Gastroesophageal sphincter (tissue), 4 donors: ENCODE data around the gene SPATA20. TPM values are rescaled to one million over a fixed set of nuclear protein-coding genes. Genes with fewer than 3 reads are reported as not detected.

Source experiments
- ATAC-seq: fragments of 150-250 bp; one replicate; pipeline ENCODE4 v1.9.1; 2016; ENCODE audit warnings: mild to moderate bottlenecking, moderate library complexity
- H3K27ac ChIP-seq, 4 donors: fragments of 200-600 bp; sonication (generic) in 3 of 4; 1 replicate in 3 of 4; 2 replicates in 1 of 4; pipeline ENCODE4 v1.5.1; 2016 to 2019
- H3K27me3 ChIP-seq: fragments of 200-600 bp; sonication (generic); one replicate; pipeline ENCODE4 v1.5.1; 2019
- H3K36me3 ChIP-seq, 2 donors: fragments of 200-600 bp; sonication (generic); one replicate each; pipeline ENCODE4 v1.5.1; 2019; ENCODE audit warnings: control low read depth in 1 of 2
- H3K4me1 ChIP-seq, 3 donors: fragments of 200-600 bp; sonication (generic); 1 replicate in 2 of 3; 2 replicates in 1 of 3; pipeline ENCODE4 v1.5.1; 2016 to 2019; ENCODE audit warnings: control low read depth in 2 of 3
- H3K4me3 ChIP-seq, 2 donors: fragments of 200-600 bp; sonication (generic); one replicate each; pipeline ENCODE4 v1.5.1; 2019; ENCODE audit warnings: mild to moderate bottlenecking in 1 of 2, moderate library complexity in 1 of 2
- H3K9me3 ChIP-seq, 3 donors: fragments of 200-600 bp; sonication (generic); one replicate each; pipeline ENCODE4 v1.5.1; 2017 to 2019; ENCODE audit warnings: control low read depth in 2 of 3
- EP300 ChIP-seq: sonication (generic); formaldehyde crosslinking; IDR thresholded peaks from one replicate; pipeline ENCODE4 v1.6.1; 2017; ENCODE audit warnings: antibody characterized with exemption, mild to moderate bottlenecking
- POLR2A ChIP-seq, 2 donors: fragments of 450-650 bp; IDR thresholded peaks; one replicate each; pipeline ENCODE4 v1.6.1; 2017; ENCODE audit warnings: antibody characterized with exemption in 2 of 2, mild to moderate bottlenecking in 2 of 2, moderate library complexity in 1 of 2
- POLR2AphosphoS5 ChIP-seq: sonication (generic); formaldehyde crosslinking; IDR thresholded peaks from one replicate; pipeline ENCODE4 v1.6.1; 2017; ENCODE audit warnings: antibody characterized with exemption
- WGBS, 2 donors: methylation state at CpG; one replicate each; pipeline ENCODE4 v1.1.5; 2018; ENCODE audit warnings: low coverage in 1 of 2; 5-methylcytosine and 5-hydroxymethylcytosine counted together
- total RNA-seq, 4 donors: library from RNA; depleted of rRNA; stranded (reverse); fragments of >200 nt; gene quantifications; one replicate each; pipeline ENCODE4 v1.1.0, GENCODE V29; 2016
- TF ChIP-seq, protein P1 (sequence below), 4 experiments: fragments of 200-600 bp in 2 of 4; fragments of 450-650 bp in 2 of 4; sonication (generic) in 1 of 4; IDR thresholded peaks; one replicate each; pipeline ENCODE4 v1.5.1; 2017 to 2019; ENCODE audit warnings: antibody characterized with exemption in 4 of 4, mild to moderate bottlenecking in 2 of 4, moderate library complexity in 2 of 4

Gene SPATA20
- total RNA-seq, result 10 to 100 TPM; 45.0 to 75.3 (median 59.8) TPM

DNA sequence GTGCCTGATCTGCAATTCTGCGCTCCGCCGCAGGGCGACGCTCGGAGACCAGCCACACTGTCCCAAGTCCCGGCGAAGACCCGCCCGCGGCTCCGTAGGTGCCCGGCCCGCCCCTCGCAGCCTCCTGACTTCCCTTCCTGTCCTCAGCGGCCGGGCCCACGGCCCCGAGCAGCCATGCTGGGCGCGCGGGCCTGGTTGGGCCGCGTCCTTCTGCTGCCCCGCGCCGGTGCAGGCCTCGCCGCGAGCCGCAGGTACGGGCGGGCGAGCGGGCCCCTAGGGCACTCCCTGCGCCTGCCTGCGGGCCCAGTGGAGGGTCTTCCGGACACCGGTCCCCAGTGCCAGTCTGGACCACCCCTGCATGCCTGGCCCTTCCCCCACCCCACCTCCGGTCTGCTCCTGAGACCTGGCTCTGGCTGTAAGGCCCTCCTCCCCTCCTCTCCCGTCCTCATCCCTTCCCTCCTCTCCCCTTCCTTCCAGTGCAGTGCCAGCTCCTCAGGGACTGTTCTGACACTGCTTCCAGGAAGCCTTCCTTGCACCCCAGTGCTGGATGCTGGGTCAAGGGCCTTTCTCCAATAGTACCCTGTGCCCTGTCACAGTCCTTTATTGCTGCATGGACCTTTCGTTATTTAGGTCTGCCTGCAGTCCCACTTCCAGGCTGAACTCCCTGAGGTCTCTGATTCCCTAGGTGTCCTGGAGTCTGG, at the start of gene SPATA20:
SPATA20 (plus strand) TSS at position 140 of the 701 bp plus-strand sequence; CDS start at position 175, 35 bp downstream.
- Histone ChIP-seq H3K36me3 (peaks cover 0 to 36% of the 10 kb centered on the region in 2 donors), H3K27ac (peak within 1 kb of the TSS; percentile 66 to 90 (median 83)), H3K4me1 (peaks cover 0 to 46% (median 20%) of the 10 kb centered on the region in 3 donors), H3K9me3 (no peaks in the 10 kb centered on the region), H3K27me3 (no peaks in the 10 kb centered on the region), H3K4me3 (peak within 1 kb of the TSS; percentile 64 to 65)
- TF ChIP-seq, protein P1, sequence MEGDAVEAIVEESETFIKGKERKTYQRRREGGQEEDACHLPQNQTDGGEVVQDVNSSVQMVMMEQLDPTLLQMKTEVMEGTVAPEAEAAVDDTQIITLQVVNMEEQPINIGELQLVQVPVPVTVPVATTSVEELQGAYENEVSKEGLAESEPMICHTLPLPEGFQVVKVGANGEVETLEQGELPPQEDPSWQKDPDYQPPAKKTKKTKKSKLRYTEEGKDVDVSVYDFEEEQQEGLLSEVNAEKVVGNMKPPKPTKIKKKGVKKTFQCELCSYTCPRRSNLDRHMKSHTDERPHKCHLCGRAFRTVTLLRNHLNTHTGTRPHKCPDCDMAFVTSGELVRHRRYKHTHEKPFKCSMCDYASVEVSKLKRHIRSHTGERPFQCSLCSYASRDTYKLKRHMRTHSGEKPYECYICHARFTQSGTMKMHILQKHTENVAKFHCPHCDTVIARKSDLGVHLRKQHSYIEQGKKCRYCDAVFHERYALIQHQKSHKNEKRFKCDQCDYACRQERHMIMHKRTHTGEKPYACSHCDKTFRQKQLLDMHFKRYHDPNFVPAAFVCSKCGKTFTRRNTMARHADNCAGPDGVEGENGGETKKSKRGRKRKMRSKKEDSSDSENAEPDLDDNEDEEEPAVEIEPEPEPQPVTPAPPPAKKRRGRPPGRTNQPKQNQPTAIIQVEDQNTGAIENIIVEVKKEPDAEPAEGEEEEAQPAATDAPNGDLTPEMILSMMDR (IDR thresholded peaks at IDR 0.05), result peak in 3 of 4 experiments; percentile 99 to 100 (median 99)
- TF ChIP-seq EP300, result no peak
- peak; percentile 27 for TF ChIP-seq POLR2AphosphoS5
- TF ChIP-seq POLR2A (IDR thresholded peaks at IDR 0.05), result peak; percentile 70 to 90
- peak; percentile 90 for ATAC-seq
- 35 to 43% methylated on average over 1 to 2 of the region's 42 CpGs for WGBS, 2 donors

DNA sequence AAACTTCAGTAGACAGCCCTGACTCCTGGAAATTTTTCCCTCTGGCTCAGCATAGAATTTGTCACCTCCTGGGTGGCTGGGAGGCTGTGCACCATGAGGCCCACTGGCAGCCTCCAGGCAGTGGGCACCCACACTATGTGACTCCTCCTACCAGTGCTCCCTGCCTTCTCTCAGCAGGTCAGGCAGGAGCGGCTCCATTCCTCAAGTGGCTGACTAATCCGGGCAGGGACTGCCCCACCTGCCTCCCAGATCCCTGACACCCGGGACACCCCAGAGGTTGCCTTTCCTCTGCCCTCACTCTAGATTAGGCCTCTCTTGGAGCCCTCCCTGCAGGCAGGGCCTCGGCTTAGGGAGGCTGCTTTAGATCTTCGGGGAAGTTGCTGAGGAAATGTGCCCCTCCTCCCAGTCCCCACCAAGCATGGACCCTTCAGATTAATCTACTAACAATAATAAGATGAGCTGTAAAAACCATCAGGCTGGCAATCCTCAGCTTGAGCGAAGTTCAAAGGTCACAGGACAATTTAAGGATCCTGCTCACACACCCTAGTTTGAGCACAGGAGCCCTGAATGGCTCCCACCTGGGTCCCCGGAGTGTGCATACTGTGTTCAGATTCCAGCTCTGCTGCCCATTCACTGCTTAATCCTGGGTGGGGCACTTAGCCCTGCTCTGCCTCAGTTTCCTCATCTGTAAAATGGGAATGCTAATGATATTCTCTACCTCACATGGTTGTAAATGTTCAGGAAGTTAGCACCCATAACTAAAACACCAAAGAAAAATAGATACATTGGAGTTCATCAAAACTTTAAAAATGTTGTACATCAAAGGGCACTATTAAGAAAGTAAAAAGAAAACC, 48.7 kb upstream of the SPATA20 start:
- H3K27ac ChIP-seq, result no peak overlapping the region
- WGBS, 2 donors, result 40 to 73% methylated on average over 1 to 3 of the region's 7 CpGs
- H3K36me3 ChIP-seq, result no peaks in the 10 kb centered on the region
- H3K4me1 ChIP-seq, result no peaks in the 10 kb centered on the region
- no peak for TF ChIP-seq POLR2A (IDR thresholded peaks at IDR 0.05)
- TF ChIP-seq, protein P1 (IDR thresholded peaks at IDR 0.05), result no peak
- no peak for TF ChIP-seq POLR2AphosphoS5
- H3K9me3 ChIP-seq, result no peaks in the 10 kb centered on the region
- no peak for ATAC-seq
- no peaks in the 10 kb centered on the region for H3K27me3 ChIP-seq
- no peak overlapping the region for H3K4me3 ChIP-seq

DNA sequence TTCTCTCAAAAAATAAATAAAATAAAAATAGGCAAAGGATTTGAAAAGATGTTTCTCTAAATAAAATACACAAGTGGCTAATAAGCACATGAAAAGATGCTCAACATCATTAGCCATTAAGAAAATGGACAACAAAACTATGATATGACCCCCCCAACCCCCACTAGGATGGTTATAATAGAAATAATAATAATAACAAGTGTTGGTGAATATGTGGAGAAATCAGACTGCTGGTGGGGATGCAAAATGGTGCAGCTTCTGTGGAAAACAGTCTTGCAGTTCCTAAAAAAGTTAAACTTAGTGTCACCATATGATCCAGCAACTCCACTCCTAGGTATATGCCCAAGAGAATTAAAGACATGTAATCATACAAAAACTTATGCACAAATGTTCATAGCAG, 47.7 kb upstream of the SPATA20 start:
- Histone ChIP-seq H3K4me3 (no peak overlapping the region), H3K27me3 (no peaks in the 10 kb centered on the region), H3K27ac (no peak overlapping the region), H3K4me1 (no peaks in the 10 kb centered on the region), H3K36me3 (no peaks in the 10 kb centered on the region), H3K9me3 (no peaks in the 10 kb centered on the region)
- no peak for ATAC-seq
- TF ChIP-seq EP300, result no peak
- no peak for TF ChIP-seq POLR2AphosphoS5
- no peak for TF ChIP-seq POLR2A (IDR thresholded peaks at IDR 0.05)
- TF ChIP-seq, protein P1 (IDR thresholded peaks at IDR 0.05), result no peak

DNA sequence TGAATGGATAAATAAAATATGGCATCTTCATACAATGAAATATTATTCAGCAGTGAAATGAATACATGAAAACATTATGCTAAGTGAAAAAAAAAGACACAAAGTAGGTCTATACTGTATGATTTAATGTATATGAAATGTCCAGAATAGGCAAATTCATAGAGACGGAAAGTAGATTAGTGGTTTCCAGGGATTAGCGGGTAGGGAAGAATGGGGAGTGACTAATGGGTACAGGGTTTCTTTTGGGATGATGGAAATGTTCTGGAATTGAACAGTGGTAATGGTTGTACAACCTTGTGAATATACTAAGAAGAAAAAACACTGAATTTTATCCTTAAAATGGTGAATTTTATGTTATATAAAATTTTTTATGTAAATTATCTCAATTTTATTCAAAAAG, 47.3 kb upstream of the SPATA20 start:
- Histone ChIP-seq H3K4me1 (no peaks in the 10 kb centered on the region), H3K4me3 (no peak overlapping the region), H3K27ac (no peak overlapping the region), H3K27me3 (no peaks in the 10 kb centered on the region), H3K9me3 (no peaks in the 10 kb centered on the region), H3K36me3 (no peaks in the 10 kb centered on the region)
- 92 to 97% methylated on average over 2 of the region's 2 CpGs for whole genome bisulfite sequencing, 2 donors
- TF ChIP-seq POLR2AphosphoS5 (no peak), POLR2A (IDR thresholded peaks at IDR 0.05) (no peak), EP300 (no peak)
- TF ChIP-seq, protein P1 (IDR thresholded peaks at IDR 0.05), result no peak
- no peak for ATAC-seq
